Suprapubic skin (tissue), 4 donors: ENCODE data around the gene GPSM1. TPM values are rescaled to one million over a fixed set of nuclear protein-coding genes. Genes with fewer than 3 reads are reported as not detected.
"Not testable (repeated sequence)": the region's sequence is repeated elsewhere in the genome, so short reads cannot be mapped to it uniquely, and the experiment has no call there.

Experiments
- DNase-seq, 2 donors: peaks; one replicate each; pipeline ENCODE4 v3.0.0-alpha.2; 2019; ENCODE audit warnings: low spot score in 2 of 2
- H3K27ac ChIP-seq: fragments of 200-600 bp; sonication (generic); one replicate; pipeline ENCODE4 v1.5.1; 2019
- H3K27me3 ChIP-seq: fragments of 200-600 bp; sonication (generic); one replicate; pipeline ENCODE4 v1.5.1; 2019
- H3K36me3 ChIP-seq: fragments of 200-600 bp; sonication (generic); one replicate; pipeline ENCODE4 v1.5.1; 2019
- H3K4me1 ChIP-seq: fragments of 200-600 bp; sonication (generic); one replicate; pipeline ENCODE4 v1.5.1; 2019
- H3K4me3 ChIP-seq: fragments of 200-600 bp; sonication (generic); one replicate; pipeline ENCODE4 v1.5.1; 2019; ENCODE audit warnings: mild to moderate bottlenecking
- H3K9me3 ChIP-seq: fragments of 200-600 bp; sonication (generic); one replicate; pipeline ENCODE4 v1.5.1; 2019
- EP300 ChIP-seq: sonication (generic); formaldehyde crosslinking; IDR thresholded peaks from one replicate; pipeline ENCODE4 v1.6.1; 2017; ENCODE audit warnings: antibody characterized with exemption
- POLR2A ChIP-seq, 2 donors: fragments of 450-650 bp; IDR thresholded peaks; one replicate each; pipeline ENCODE4 v1.6.1; 2017; ENCODE audit warnings: antibody characterized with exemption in 2 of 2, mild to moderate bottlenecking in 2 of 2, moderate library complexity in 2 of 2
- POLR2AphosphoS5 ChIP-seq, 3 donors: sonication (generic); formaldehyde crosslinking; IDR thresholded peaks; one replicate each; pipeline ENCODE4 v1.6.1; 2017; ENCODE audit warnings: antibody characterized with exemption in 3 of 3
- WGBS: methylation state at CpG from one replicate; pipeline ENCODE4 v1.1.5; 2018; 5-methylcytosine and 5-hydroxymethylcytosine counted together
- total RNA-seq, 4 donors: library from RNA; depleted of rRNA; stranded (reverse); fragments of >200 nt; gene quantifications; one replicate each; pipeline ENCODE4 v1.1.0, GENCODE V29; 2016
- TF ChIP-seq, protein P1 (sequence below), 2 donors: fragments of 200-600 bp in 1 of 2; fragments of 450-650 bp in 1 of 2; sonication (generic) in 1 of 2; IDR thresholded peaks; one replicate each; pipeline ENCODE4 v1.5.1; 2016 to 2019; ENCODE audit warnings: antibody characterized with exemption in 2 of 2, mild to moderate bottlenecking in 1 of 2, moderate library complexity in 1 of 2

Gene GPSM1
- total RNA-seq, 4 donors from 2014 or later = 11.5 to 14.6 (median 13.7) TPM

DNA sequence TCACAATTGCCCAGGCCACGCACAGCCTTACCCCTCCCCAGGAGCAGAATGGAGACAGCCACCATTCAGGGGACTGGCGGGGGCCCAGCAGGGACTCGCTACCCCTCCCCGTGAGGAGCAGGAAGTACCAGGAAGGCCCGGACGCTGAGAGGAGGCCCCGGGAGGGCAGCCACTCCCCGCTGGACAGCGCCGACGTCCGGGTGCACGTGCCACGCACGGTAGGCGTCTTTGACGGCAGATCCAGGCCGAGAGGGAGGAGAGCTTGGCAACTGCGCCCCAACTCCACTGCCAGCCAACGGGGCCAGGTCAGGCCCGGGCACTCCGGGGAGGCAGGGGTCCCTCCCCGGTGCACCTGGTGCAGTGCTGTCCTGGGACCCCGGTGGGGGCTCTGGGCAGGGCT, 22.2 kb downstream of the GPSM1 start:
- TF ChIP-seq POLR2A (IDR thresholded peaks at IDR 0.05) = no peak
- Histone ChIP-seq H3K27ac (no peak overlapping the region), H3K36me3 (peaks cover 4% of the 10 kb centered on the region), H3K4me3 (no peak overlapping the region), H3K27me3 (no peaks in the 10 kb centered on the region), H3K9me3 (no peaks in the 10 kb centered on the region), H3K4me1 (peaks cover 28% of the 10 kb centered on the region)
- WGBS = 73% methylated on average over 9 of the region's 24 CpGs
- no peak for DNase-seq

DNA sequence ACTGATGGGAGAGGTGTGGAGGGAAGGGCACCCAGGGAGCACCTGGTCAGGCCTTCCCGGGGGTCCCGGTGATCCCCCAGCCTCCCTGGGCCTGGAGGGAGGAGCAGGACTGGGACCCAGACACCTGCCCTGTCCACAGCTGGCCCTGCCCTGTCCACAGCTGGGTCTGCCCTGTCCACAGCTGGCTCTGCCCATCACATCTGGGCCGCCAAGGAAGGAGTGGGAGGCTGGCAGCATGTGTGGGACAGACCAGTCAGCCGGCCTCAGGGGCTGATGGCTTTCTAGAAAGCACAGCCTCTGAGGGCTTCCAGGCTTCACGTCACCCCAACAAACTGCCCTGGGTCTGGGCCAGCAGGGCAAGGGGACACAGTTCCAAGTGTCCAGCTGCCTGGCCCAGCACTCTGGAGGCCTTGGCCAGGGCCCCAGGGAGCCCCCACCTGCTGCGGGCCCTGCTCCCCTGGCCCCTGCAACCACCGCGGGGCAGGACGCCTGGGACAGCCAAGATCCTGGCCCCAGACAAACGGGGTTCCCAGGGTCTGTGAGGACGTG, 24.0 kb downstream of the GPSM1 start:
- DNase-seq = no peak
- Histone ChIP-seq H3K27ac (no peak overlapping the region), H3K4me1 (peaks cover 13% of the 10 kb centered on the region), H3K4me3 (no peak overlapping the region), H3K9me3 (no peaks in the 10 kb centered on the region), H3K36me3 (peaks cover 7% of the 10 kb centered on the region), H3K27me3 (no peaks in the 10 kb centered on the region)
- WGBS = 100% methylated on average over 2 of the region's 11 CpGs
- TF ChIP-seq, protein P1, sequence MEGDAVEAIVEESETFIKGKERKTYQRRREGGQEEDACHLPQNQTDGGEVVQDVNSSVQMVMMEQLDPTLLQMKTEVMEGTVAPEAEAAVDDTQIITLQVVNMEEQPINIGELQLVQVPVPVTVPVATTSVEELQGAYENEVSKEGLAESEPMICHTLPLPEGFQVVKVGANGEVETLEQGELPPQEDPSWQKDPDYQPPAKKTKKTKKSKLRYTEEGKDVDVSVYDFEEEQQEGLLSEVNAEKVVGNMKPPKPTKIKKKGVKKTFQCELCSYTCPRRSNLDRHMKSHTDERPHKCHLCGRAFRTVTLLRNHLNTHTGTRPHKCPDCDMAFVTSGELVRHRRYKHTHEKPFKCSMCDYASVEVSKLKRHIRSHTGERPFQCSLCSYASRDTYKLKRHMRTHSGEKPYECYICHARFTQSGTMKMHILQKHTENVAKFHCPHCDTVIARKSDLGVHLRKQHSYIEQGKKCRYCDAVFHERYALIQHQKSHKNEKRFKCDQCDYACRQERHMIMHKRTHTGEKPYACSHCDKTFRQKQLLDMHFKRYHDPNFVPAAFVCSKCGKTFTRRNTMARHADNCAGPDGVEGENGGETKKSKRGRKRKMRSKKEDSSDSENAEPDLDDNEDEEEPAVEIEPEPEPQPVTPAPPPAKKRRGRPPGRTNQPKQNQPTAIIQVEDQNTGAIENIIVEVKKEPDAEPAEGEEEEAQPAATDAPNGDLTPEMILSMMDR (IDR thresholded peaks at IDR 0.05) = no peak
- TF ChIP-seq EP300 = no peak
- TF ChIP-seq POLR2AphosphoS5 (IDR thresholded peaks at IDR 0.05) = no peak
- no peak for TF ChIP-seq POLR2A (IDR thresholded peaks at IDR 0.05)

DNA sequence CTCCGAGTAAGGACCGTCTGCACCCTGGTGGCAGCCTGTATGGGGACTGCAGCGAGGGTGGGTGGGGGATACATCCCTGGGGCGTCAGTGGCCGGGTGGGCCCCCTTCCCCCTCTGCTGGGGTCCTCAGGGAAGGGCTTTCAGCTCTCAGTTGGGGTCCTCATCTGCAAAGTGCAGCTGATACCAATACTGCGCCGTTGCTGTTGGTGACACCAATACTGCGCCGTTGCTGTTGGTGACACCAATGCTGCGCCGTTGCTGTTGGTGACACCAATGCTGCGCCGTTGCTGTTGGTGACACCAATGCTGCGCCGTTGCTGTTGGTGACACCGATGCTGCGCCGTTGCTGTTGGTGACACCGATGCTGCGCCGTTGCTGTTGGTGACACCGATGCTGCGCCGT, 24.5 kb downstream of the GPSM1 start:
- H3K27ac ChIP-seq, H3K9me3 ChIP-seq, DNase-seq, H3K27me3 ChIP-seq, H3K36me3 ChIP-seq, H3K4me1 ChIP-seq, H3K4me3 ChIP-seq: not testable (repeated sequence)
- 85% methylated on average over 5 of the region's 24 CpGs for WGBS

DNA sequence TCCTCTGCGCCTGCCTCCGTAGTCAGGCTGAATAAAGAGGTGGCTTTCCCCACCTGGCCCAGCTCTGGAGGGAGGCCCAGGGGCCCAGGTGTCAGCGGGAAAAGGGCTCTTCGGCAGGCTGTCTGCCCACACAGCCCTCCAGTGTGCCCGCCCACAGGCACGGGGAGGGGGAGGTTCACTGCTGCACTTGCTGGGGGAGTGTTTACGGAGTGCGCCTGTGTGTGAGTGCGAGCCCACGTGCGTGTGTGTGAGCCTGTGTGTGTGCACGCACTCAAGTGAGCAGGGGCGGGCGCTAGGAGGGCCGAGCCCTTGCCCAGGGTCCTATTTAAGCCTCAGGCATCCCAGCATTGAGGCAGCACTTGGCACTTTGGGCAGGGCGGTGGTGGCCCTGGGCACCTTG, 25.3 kb downstream of the GPSM1 start:
- Histone ChIP-seq H3K27me3 (no peaks in the 10 kb centered on the region), H3K4me1 (peaks cover 8% of the 10 kb centered on the region), H3K4me3 (no peak overlapping the region), H3K9me3 (no peaks in the 10 kb centered on the region), H3K27ac (no peak overlapping the region), H3K36me3 (peaks cover 16% of the 10 kb centered on the region)
- 77% methylated on average over 12 of the region's 16 CpGs for WGBS
- TF ChIP-seq, protein P1 (IDR thresholded peaks at IDR 0.05) = no peak
- TF ChIP-seq POLR2A (IDR thresholded peaks at IDR 0.05) (no peak), EP300 (no peak), POLR2AphosphoS5 (IDR thresholded peaks at IDR 0.05) (no peak)
- DNase-seq = no peak

DNA sequence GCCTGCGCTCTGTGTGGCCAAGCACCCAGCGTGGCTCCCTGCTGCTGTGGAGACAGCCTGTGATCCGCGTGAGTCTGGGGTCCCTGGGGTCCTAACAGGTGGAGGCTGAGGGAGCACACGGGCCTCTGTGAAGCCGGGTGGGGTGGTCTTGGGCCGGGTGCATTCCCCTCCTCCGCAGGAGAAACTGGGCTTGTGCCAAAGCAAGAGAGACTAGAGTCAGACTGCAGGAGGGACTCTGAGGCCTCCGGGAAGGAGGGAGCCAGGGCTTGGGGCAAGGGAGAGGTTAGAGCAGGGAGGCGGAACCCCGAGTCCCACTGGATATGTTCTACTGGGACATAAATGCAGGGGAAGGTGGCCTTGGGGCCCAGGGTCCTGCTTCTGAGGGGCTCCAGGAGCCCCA, 25.7 kb downstream of the GPSM1 start:
- no peak overlapping the region for H3K27ac ChIP-seq
- H3K36me3 ChIP-seq = peaks cover 20% of the 10 kb centered on the region
- no peak for DNase-seq
- no peaks in the 10 kb centered on the region for H3K9me3 ChIP-seq
- H3K4me3 ChIP-seq = no peak overlapping the region
- WGBS = 75% methylated on average over 3 of the region's 11 CpGs
- peaks cover 8% of the 10 kb centered on the region for H3K4me1 ChIP-seq
- TF ChIP-seq, protein P1 (IDR thresholded peaks at IDR 0.05) = no peak
- TF ChIP-seq EP300 (no peak), POLR2A (IDR thresholded peaks at IDR 0.05) (no peak), POLR2AphosphoS5 (IDR thresholded peaks at IDR 0.05) (no peak)
- H3K27me3 ChIP-seq = no peaks in the 10 kb centered on the region

DNA sequence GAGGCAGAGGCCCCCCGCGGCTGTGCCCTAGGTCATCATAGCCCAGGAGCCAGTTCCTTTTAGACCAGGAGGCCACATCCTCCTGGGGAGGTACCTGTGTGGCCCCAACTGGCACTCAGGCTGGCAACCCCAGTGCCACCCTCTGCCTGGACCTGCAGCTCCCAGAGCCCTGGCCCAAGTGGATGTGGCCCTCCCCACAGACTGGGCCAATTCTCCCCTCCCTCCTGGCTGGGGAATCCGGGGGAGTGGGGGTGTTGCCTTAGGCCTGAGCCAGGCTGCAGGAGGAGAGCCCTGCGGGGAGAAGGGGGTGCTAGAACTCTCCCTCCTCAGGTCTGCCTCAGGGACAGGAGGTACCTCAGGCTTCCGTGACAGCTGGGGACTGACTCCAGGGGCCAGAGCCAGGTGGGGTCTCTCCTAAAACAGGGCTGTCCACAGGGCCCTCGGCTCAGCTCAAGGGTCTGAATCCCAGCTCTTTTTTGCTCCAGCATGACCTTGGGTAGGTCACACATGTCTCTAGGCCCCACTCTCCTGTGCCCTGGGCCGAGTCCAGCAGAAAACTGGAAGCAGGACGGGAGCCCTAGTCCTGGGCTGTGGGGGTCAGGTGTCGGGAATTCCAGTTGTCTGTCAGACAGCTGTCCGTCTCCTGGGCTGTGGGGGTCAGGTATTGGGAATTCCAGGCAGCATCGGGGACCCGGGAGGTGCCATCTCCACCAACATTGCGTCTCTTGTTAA, 26.6 kb downstream of the GPSM1 start:
- Histone ChIP-seq H3K27me3 (no peaks in the 10 kb centered on the region), H3K4me1 (peaks cover 8% of the 10 kb centered on the region), H3K4me3 (no peak overlapping the region), H3K9me3 (no peaks in the 10 kb centered on the region), H3K36me3 (peaks cover 22% of the 10 kb centered on the region), H3K27ac (no peak overlapping the region)
- TF ChIP-seq EP300 = no peak
- no peak for TF ChIP-seq POLR2A (IDR thresholded peaks at IDR 0.05)
- TF ChIP-seq, protein P1 (IDR thresholded peaks at IDR 0.05) = no peak
- no peak for TF ChIP-seq POLR2AphosphoS5 (IDR thresholded peaks at IDR 0.05)
- 60% methylated on average over 5 of the region's 13 CpGs for WGBS
- DNase-seq = no peak
